ENCODE results near the gene HSDL1.

DNA sequence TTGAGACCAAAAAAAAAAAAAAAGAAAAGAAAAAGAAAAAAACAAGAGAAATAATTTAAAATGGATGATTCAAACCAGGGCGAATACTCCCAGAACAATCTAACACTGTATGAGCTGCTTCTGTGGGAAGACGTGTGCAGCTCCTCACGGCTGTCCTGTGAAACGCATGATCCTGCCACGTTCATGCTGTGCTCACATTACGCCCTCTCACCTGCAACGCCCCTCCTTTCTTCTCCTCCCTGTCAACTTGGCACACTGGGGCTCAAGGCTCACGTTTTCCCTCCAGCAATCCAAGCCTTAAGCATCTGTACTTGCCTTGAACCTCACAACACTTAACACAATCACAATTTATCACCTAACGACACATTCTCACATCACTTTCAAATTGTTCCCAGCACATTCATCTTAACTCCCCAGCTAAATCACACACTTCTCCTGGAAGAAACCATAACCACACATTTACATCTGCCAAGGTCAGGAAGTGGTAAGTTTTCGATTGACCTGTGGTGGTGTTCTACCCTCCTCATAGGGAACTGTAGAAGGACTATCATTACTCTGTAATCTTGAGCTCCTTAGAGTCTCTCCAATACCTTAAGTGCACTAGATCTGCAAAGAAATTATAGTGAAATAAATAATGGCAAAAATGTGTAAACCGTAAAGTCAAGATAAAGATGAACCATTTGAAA is 57.4 kb downstream of the HSDL1 start:
- TF ChIP-seq, protein P1, sequence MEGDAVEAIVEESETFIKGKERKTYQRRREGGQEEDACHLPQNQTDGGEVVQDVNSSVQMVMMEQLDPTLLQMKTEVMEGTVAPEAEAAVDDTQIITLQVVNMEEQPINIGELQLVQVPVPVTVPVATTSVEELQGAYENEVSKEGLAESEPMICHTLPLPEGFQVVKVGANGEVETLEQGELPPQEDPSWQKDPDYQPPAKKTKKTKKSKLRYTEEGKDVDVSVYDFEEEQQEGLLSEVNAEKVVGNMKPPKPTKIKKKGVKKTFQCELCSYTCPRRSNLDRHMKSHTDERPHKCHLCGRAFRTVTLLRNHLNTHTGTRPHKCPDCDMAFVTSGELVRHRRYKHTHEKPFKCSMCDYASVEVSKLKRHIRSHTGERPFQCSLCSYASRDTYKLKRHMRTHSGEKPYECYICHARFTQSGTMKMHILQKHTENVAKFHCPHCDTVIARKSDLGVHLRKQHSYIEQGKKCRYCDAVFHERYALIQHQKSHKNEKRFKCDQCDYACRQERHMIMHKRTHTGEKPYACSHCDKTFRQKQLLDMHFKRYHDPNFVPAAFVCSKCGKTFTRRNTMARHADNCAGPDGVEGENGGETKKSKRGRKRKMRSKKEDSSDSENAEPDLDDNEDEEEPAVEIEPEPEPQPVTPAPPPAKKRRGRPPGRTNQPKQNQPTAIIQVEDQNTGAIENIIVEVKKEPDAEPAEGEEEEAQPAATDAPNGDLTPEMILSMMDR (conservative IDR thresholded peaks at IDR 0.05; ENCODE audit: low read depth, low read length) = no peak
- TF ChIP-seq EZH2 (IDR thresholded peaks at IDR 0.05; ENCODE audit: low read length, unreplicated experiment) = no peak
- TF ChIP-seq EZH2phosphoT487 (IDR thresholded peaks at IDR 0.05; ENCODE audit: borderline replicate concordance, low read length) = no peak

Measured in PC-3 (cell line).